Measurements from ENCODE around the gene SIDT2. TPM values are rescaled to one million over a fixed set of nuclear protein-coding genes. Genes with fewer than 3 reads are reported as not detected.
A peak's percentile ranks its signal among the peaks of the same experiment; 100 is the strongest.

SIDT2 gene
- total RNA-seq, 2 experiments from 2014 or later, result 16.6 to 17.3 TPM

DNA sequence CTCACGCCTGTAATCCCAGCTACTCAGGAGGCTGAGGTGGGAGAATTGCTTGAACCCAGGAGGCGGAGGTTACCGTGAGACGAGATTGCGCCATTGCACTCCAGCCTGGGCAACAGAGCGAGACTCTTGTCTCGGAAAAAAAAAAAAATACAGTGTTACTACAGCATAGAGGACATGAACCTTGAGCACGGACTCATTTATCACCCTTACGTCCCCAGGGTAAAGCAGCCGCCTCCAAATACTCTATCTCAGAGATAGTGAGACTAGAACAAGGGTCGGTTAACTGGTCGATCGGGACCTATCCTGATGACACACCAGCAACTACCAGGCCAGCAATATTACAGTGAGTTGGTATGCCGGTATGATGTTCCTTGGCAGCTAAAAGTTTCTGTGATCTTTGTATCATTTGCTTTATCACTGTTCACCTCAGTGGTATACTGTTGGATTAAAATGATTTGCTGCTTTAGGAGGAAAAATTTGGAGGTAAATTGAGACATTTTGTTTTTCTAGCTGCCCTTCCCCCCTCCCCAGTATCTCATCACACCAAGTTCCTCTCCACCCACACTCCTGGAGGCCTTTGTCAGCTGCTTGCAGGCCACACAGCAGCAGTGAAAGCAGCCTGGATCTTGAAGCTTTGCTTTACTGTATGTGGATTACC, 7.0 kb upstream of the SIDT2 start:
- peaks cover 11% of the 10 kb centered on the region for H3K4me1 Mint-ChIP-seq (ENCODE audit: low read depth)
- H3K4me3 Mint-ChIP-seq, result no peak overlapping the region
- H3K27ac Mint-ChIP-seq, result peak overlapping the region; percentile 75
- no peaks in the 10 kb centered on the region for H3K27me3 Mint-ChIP-seq
- intact Hi-C loops (cut with micrococcal nuclease), result no loop called here
- ATAC-seq, result no peak
- TF ChIP-seq, protein P1, sequence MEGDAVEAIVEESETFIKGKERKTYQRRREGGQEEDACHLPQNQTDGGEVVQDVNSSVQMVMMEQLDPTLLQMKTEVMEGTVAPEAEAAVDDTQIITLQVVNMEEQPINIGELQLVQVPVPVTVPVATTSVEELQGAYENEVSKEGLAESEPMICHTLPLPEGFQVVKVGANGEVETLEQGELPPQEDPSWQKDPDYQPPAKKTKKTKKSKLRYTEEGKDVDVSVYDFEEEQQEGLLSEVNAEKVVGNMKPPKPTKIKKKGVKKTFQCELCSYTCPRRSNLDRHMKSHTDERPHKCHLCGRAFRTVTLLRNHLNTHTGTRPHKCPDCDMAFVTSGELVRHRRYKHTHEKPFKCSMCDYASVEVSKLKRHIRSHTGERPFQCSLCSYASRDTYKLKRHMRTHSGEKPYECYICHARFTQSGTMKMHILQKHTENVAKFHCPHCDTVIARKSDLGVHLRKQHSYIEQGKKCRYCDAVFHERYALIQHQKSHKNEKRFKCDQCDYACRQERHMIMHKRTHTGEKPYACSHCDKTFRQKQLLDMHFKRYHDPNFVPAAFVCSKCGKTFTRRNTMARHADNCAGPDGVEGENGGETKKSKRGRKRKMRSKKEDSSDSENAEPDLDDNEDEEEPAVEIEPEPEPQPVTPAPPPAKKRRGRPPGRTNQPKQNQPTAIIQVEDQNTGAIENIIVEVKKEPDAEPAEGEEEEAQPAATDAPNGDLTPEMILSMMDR (IDR thresholded peaks at IDR 0.05), result no peak
- DNase-seq, result no peak
- POLR2A ChIA-PET, result interaction anchor here (0.7 to 1.7 kb wide), 6 partner anchors 8 to 41 kb away, joined by 3 to 7 read pairs (median 5); partner anchors contain the start of gene PAFAH1B2
- no peaks in the 10 kb centered on the region for H3K9me3 Mint-ChIP-seq
- peaks cover 13% of the 10 kb centered on the region for H3K36me3 Mint-ChIP-seq (ENCODE audit: low read depth)
- CTCF ChIA-PET, result interaction anchor here (1.2 to 3.6 kb wide), 5 partner anchors 10 to 380 kb away, joined by 3 to 27 read pairs (median 6); partner anchors contain the start of genes APOA5 and PAFAH1B2

DNA sequence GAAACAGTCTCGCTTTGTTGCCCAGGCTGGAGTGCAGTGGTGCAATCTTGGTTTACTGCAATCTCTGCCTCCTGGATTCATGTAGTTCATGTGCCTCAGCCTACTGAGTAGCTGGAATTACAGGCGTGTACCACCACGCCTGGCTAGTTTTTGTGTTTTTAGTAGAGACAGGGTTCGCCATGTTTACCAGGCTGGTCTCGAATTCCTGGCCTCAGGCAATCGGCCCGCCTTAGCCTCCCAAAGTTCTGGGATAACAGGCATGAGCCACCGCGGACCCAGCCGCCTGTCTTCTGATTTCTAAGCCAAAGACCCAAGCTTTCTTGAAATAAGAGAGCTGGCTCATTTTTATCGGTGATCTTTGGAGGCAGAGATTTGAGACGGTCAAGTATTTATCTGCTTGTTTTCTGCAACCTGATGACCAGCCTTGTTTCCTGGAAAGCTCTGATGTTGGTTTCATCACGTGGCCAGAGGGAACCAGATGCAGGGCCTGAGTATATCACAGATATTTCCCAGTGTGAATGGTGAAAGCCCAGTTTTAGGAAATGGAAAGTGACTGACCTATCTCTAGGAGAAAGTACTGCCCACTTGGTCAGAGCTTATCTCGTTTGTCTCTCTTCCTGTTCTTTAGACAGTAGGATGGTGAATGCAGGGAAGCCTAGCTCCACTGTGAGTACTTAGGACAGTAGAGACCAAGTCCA, 5.7 kb upstream of the SIDT2 start:
- intact Hi-C loops (cut with micrococcal nuclease), result no loop called here
- H3K27me3 Mint-ChIP-seq, result no peaks in the 10 kb centered on the region
- peaks cover 9% of the 10 kb centered on the region for H3K36me3 Mint-ChIP-seq (ENCODE audit: low read depth)
- peaks cover 14% of the 10 kb centered on the region for H3K4me1 Mint-ChIP-seq (ENCODE audit: low read depth)
- DNase-seq (no peak), ATAC-seq (no peak)
- ChIA-PET POLR2A (interaction anchor here (0.7 to 1.9 kb wide), 9 partner anchors 8 to 337 kb away, joined by 3 to 7 read pairs (median 4); partner anchors contain the start of gene PAFAH1B2), CTCF (interaction anchor here (0.7 to 3.6 kb wide), 8 partner anchors 8 to 382 kb away, joined by 3 to 27 read pairs (median 4); partner anchors contain the start of gene APOA5)
- no peak overlapping the region for H3K4me3 Mint-ChIP-seq
- H3K27ac Mint-ChIP-seq, result peak overlapping the region; percentile 75
- TF ChIP-seq, protein P1 (IDR thresholded peaks at IDR 0.05), result no peak
- H3K9me3 Mint-ChIP-seq, result no peaks in the 10 kb centered on the region

DNA sequence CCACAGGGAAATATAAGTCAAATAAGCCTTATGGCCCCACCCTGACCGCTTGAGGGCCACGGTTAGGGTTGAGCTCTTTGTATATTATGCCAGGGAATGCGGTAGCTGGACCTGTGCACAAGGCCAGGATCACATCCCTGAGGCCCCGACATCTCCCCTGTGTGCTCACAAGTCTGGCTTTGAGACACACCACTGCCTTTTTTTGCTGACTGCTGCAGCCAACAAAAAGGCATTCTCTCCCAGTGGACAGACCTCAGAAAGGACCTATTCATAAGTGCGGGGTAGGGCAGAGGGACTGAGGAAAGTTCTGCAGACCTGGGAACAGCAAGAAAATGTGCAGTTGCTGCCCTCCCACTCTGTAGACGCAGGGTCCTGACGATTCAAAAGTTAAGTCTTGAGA, 3.4 kb upstream of the SIDT2 start:
- no peaks in the 10 kb centered on the region for H3K9me3 Mint-ChIP-seq
- no peak overlapping the region for H3K4me3 Mint-ChIP-seq
- POLR2A ChIA-PET, result interaction anchor here (0.7 kb wide), 1 partner anchor 220 kb away, joined by 3 read pairs; no protein-coding TSS in a partner anchor
- DNase-seq (no peak), ATAC-seq (no peak)
- peaks cover 4% of the 10 kb centered on the region for H3K36me3 Mint-ChIP-seq (ENCODE audit: low read depth)
- intact Hi-C loops (cut with micrococcal nuclease), result loop anchor here (5.0 kb wide), 1 partner anchor 57 kb away; the partner anchor contains the start of genes PCSK7 and RNF214
- no peaks in the 10 kb centered on the region for H3K27me3 Mint-ChIP-seq
- CTCF ChIA-PET, result interaction anchor here (1.2 to 8.8 kb wide), 3 partner anchors 18 to 54 kb away, joined by 3 to 125 read pairs (median 3); partner anchors contain the start of genes PCSK7 and RNF214
- H3K4me1 Mint-ChIP-seq (ENCODE audit: low read depth), result peaks cover 31% of the 10 kb centered on the region
- TF ChIP-seq, protein P1 (IDR thresholded peaks at IDR 0.05), result no peak
- peak overlapping the region; percentile 33 for H3K27ac Mint-ChIP-seq

DNA sequence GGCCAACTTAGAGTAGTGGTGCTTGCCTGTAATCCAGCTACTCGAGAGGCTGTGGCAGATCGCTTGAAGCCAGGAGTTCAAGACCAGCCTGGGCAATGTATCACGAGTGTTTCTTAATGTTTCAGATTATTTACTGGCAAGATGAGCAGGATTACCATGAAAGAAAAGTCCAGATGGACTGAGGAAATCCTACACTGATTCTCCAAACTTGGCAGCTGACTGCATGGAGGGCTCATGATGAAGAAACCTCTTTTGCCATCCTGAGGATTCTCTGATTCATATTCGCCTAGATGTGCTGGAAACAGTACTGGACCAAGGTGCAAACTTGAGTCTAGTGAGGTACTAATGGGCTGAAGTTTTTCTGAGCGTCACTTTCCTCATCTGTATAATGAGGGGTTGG, 2.8 kb upstream of the SIDT2 start:
- no peaks in the 10 kb centered on the region for H3K9me3 Mint-ChIP-seq
- H3K36me3 Mint-ChIP-seq (ENCODE audit: low read depth), result no peaks in the 10 kb centered on the region
- DNase-seq (no peak), ATAC-seq (no peak)
- intact Hi-C loops (cut with micrococcal nuclease), result loop anchor here (5.0 kb wide), 1 partner anchor 57 kb away; the partner anchor contains the start of genes PCSK7 and RNF214
- H3K27ac Mint-ChIP-seq, result no peak overlapping the region
- CTCF ChIA-PET, result interaction anchor here (0.7 to 8.8 kb wide), 4 partner anchors 19 to 54 kb away, joined by 3 to 125 read pairs (median 4); partner anchors contain the start of genes PCSK7 and RNF214
- H3K27me3 Mint-ChIP-seq, result no peaks in the 10 kb centered on the region
- H3K4me1 Mint-ChIP-seq (ENCODE audit: low read depth), result peaks cover 35% of the 10 kb centered on the region
- POLR2A ChIA-PET, result interaction anchor here (1.0 to 1.2 kb wide), 3 partner anchors 14 to 54 kb away, joined by 3 to 5 read pairs (median 3); no protein-coding TSS in a partner anchor
- TF ChIP-seq, protein P1 (IDR thresholded peaks at IDR 0.05), result no peak
- H3K4me3 Mint-ChIP-seq, result no peak overlapping the region

Measured in activated CD8-positive, alpha-beta T cell treated with anti-CD3 and anti-CD28 coated beads for 36 hours (primary cell).